DND-41 (cell line): ENCODE data around the gene TBXAS1.

Experiments used
- ATAC-seq: fragments of 200-7000 bp; cut with Tn5 transposase; 3 replicates; pipeline ENCODE4 v1.9.1; 2021; ENCODE audit warnings: low read depth; ENCODE audit not compliant: insufficient read depth
- DNase-seq: peaks from one replicate; pipeline ENCODE4 v3.0.0-alpha.2; 2020
- H2AFZ ChIP-seq: 2 replicates; pipeline ENCODE4 v1.6.0; 2012; ENCODE audit warnings: low read depth, low read length
- H3K27ac ChIP-seq: 2 replicates; pipeline ENCODE4 v1.5.1; 2012; ENCODE audit warnings: low read length, inconsistent platforms
- H3K27me3 ChIP-seq: fragments of 200-600 bp; sonication (generic); 2 replicates; pipeline ENCODE4 v1.6.0; 2012; ENCODE audit warnings: low read length, mild to moderate bottlenecking, inconsistent platforms; ENCODE audit not compliant: insufficient read depth, poor library complexity
- H3K36me3 ChIP-seq: 2 replicates; pipeline ENCODE4 v1.5.1; 2012; ENCODE audit warnings: low read length, inconsistent platforms; ENCODE audit not compliant: insufficient read depth
- H3K4me1 ChIP-seq: 2 replicates; pipeline ENCODE4 v1.5.1; 2012; ENCODE audit warnings: mild to moderate bottlenecking, low read length; ENCODE audit not compliant: insufficient read depth
- H3K4me2 ChIP-seq: 2 replicates; pipeline ENCODE4 v1.6.0; 2012; ENCODE audit warnings: mild to moderate bottlenecking, moderate library complexity, low read length, inconsistent platforms; ENCODE audit not compliant: insufficient read depth
- H3K4me3 ChIP-seq, 2 experiments: fragments of 200-600 bp in 1 of 2; shearing (Covaris generic) in 1 of 2; 2 replicates each; pipeline ENCODE4 v1.5.1; 2012 to 2016; ENCODE audit warnings: inconsistent platforms in 2 of 2, low read length in 2 of 2, mild to moderate bottlenecking in 2 of 2, low read depth in 1 of 2, moderate library complexity in 1 of 2
- H3K79me2 ChIP-seq: 2 replicates; pipeline ENCODE4 v1.6.0; 2012; ENCODE audit warnings: low read length, inconsistent platforms; ENCODE audit not compliant: insufficient read depth
- H3K9ac ChIP-seq: 2 replicates; pipeline ENCODE4 v1.6.0; 2012; ENCODE audit warnings: low read depth, mild to moderate bottlenecking, inconsistent platforms, low read length, moderate library complexity
- H3K9me3 ChIP-seq: 2 replicates; pipeline ENCODE4 v1.5.1; 2012; ENCODE audit warnings: low read length, moderate library complexity, mild to moderate bottlenecking, inconsistent platforms; ENCODE audit not compliant: insufficient read depth, severe bottlenecking
- H4K20me1 ChIP-seq: 2 replicates; pipeline ENCODE4 v1.6.0; 2012; ENCODE audit warnings: low read length; ENCODE audit not compliant: insufficient read depth
- CTCF ChIP-seq: IDR thresholded peaks from 2 replicates; pipeline ENCODE4 v1.5.1; 2012; ENCODE audit warnings: borderline replicate concordance, low read length, moderate library complexity, mild to moderate bottlenecking; ENCODE audit not compliant: poor library complexity, severe bottlenecking; ENCODE audit errors: extremely low read depth
- EZH2 ChIP-seq: IDR thresholded peaks from 3 replicates; pipeline ENCODE4 v1.6.1; 2012; ENCODE audit warnings: borderline replicate concordance, low read depth, mild to moderate bottlenecking, moderate library complexity, low read length, inconsistent platforms; ENCODE audit not compliant: severe bottlenecking

The TBXAS1 gene

DNA sequence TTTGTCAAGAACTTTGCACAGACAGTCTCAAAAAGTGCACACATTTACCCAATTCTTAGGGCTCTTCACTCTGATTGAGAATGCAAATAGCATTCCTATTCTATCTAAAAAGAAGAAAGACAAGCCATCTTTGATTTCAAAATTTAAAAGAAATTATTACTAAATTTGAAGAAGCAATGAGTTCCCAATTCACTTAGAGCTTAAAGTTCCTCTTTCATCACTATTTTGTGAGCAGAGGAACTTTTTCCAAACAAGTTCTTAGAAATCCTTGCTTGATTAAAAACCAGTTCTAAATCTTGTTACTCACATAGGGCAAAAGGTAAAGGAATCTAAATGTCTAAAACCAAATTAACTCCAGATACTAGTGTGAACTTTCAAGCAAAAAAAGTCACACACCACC is 56.4 kb downstream of the TBXAS1 start:
- H4K20me1 ChIP-seq: no peaks in the 10 kb centered on the region
- no peak overlapping the region for H2AFZ ChIP-seq
- no peaks in the 10 kb centered on the region for H3K36me3 ChIP-seq
- TF ChIP-seq EZH2 (no peak), CTCF (no peak)
- no peak overlapping the region for H3K4me2 ChIP-seq
- no peak overlapping the region for H3K4me3 ChIP-seq
- peaks cover 3% of the 10 kb centered on the region for H3K27me3 ChIP-seq
- H3K27ac ChIP-seq: no peak overlapping the region
- no peaks in the 10 kb centered on the region for H3K4me1 ChIP-seq
- H3K9me3 ChIP-seq: no peaks in the 10 kb centered on the region
- DNase-seq (no peak), ATAC-seq (no peak)
- H3K9ac ChIP-seq: no peak overlapping the region
- no peaks in the 10 kb centered on the region for H3K79me2 ChIP-seq

DNA sequence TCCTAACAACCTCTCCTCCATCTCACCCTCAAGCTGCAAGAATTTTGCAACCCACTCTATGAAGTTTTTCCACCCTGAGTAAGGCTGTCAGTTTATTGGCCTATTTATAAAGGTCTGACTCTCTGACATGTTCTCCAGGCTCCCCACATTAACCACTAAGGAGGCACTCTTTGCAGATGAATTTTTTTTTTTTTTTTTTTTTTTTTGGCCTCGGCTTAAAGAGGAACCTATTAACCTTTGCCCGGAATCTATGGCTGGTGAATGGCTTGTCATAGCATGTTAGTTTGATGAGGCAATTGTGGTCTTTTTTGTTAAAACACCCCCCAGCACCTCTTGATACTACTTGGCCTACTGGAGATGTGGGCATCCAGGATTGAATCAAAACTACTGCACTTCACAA is 57.1 kb downstream of the TBXAS1 start:
- H3K4me3 ChIP-seq: no peak overlapping the region
- no peak for ATAC-seq
- no peak overlapping the region for H3K4me2 ChIP-seq
- H3K4me1 ChIP-seq: no peaks in the 10 kb centered on the region
- no peak overlapping the region for H3K27ac ChIP-seq
- H2AFZ ChIP-seq: no peak overlapping the region
- no peaks in the 10 kb centered on the region for H3K9me3 ChIP-seq
- H3K79me2 ChIP-seq: no peaks in the 10 kb centered on the region
- TF ChIP-seq CTCF: no peak
- TF ChIP-seq EZH2: no peak
- H3K27me3 ChIP-seq: peaks cover 3% of the 10 kb centered on the region
- no peak for DNase-seq
- no peaks in the 10 kb centered on the region for H3K36me3 ChIP-seq
- H4K20me1 ChIP-seq: no peaks in the 10 kb centered on the region
- H3K9ac ChIP-seq: no peak overlapping the region

GRCh38 chr7:139886899-139887298 is 57.8 kb downstream of the TBXAS1 start:
- H2AFZ ChIP-seq: no peak overlapping the region
- no peaks in the 10 kb centered on the region for H3K4me1 ChIP-seq
- H3K9ac ChIP-seq: no peak overlapping the region
- H3K27me3 ChIP-seq: peaks cover 3% of the 10 kb centered on the region
- H4K20me1 ChIP-seq: no peaks in the 10 kb centered on the region
- no peak overlapping the region for H3K4me2 ChIP-seq
- no peaks in the 10 kb centered on the region for H3K9me3 ChIP-seq
- no peaks in the 10 kb centered on the region for H3K36me3 ChIP-seq
- TF ChIP-seq CTCF: no peak
- TF ChIP-seq EZH2: no peak
- no peak overlapping the region for H3K27ac ChIP-seq
- no peaks in the 10 kb centered on the region for H3K79me2 ChIP-seq
- ATAC-seq: no peak
- DNase-seq: no peak
- no peak overlapping the region for H3K4me3 ChIP-seq

DNA sequence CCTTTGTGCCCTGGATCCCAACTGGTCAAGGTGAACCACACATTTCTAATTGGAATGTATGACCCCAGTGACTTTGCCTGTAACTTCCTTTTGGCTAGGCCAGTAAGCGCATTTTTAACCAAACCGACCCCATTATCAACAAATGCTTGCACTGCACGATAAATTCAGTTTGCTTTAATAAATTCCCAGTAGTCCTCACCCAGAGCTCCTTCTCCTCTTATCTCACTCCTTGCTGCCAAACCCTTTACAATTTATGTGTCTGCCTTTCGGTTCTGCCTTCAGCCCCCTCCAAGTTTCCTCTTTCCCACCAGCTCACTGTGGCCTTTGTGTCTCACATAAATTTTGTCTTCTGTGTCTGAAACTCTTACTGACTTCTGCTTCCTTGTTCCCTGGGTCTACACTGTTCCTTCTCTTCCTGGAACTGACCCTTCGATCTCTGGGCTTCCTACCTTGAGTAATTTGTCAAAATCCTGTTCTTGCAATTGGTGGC is 59.0 kb downstream of the TBXAS1 start:
- Histone ChIP-seq H3K4me1 (no peaks in the 10 kb centered on the region), H2AFZ (no peak overlapping the region), H3K36me3 (no peaks in the 10 kb centered on the region), H3K79me2 (no peaks in the 10 kb centered on the region), H3K27ac (no peak overlapping the region), H4K20me1 (no peaks in the 10 kb centered on the region), H3K4me2 (no peak overlapping the region), H3K27me3 (no peaks in the 10 kb centered on the region), H3K9me3 (no peaks in the 10 kb centered on the region), H3K4me3 (no peak overlapping the region), H3K9ac (no peak overlapping the region)
- no peak for DNase-seq
- no peak for TF ChIP-seq CTCF
- ATAC-seq: no peak
